Mononuclear cell (primary cell): ENCODE results near the gene XXYLT1. TPM values are rescaled to one million over a fixed set of nuclear protein-coding genes. Genes with fewer than 3 reads are reported as not detected.
"Not testable (repeated sequence)": the region's sequence is repeated elsewhere in the genome, so short reads cannot be mapped to it uniquely, and the experiment has no call there.

Experiments
- H3K27me3 ChIP-seq: 2 replicates; pipeline ENCODE4 v1.6.0; 2011; ENCODE audit warnings: low read length, control low read depth; ENCODE audit not compliant: insufficient read depth
- H3K4me1 ChIP-seq: 2 replicates; pipeline ENCODE4 v1.5.1; 2011; ENCODE audit warnings: mild to moderate bottlenecking, low read length, control low read depth; ENCODE audit not compliant: insufficient read depth
- H3K4me3 ChIP-seq: 2 replicates; pipeline ENCODE4 v1.5.1; 2011; ENCODE audit warnings: mild to moderate bottlenecking, low read length, moderate library complexity
- H3K9me3 ChIP-seq: 2 replicates; pipeline ENCODE4 v1.5.1; 2011; ENCODE audit warnings: low read depth, mild to moderate bottlenecking, control low read depth, low read length
- total RNA-seq: library from RNA; depleted of rRNA; stranded (reverse); fragments of >200 nt; gene quantifications from one replicate; pipeline ENCODE4 v1.2.3, GENCODE V29; 2012

The XXYLT1 gene
- total RNA-seq, 1 donor, result 9.0 TPM

- Histone ChIP-seq H3K4me1 (no peaks in the 10 kb centered on the region), H3K4me3 (no peak overlapping the region), H3K27me3 (no peaks in the 10 kb centered on the region), H3K9me3 (no peaks in the 10 kb centered on the region)
Observed at GRCh38 chr3:195116407-195117185, 154.4 kb downstream of the XXYLT1 start.

DNA sequence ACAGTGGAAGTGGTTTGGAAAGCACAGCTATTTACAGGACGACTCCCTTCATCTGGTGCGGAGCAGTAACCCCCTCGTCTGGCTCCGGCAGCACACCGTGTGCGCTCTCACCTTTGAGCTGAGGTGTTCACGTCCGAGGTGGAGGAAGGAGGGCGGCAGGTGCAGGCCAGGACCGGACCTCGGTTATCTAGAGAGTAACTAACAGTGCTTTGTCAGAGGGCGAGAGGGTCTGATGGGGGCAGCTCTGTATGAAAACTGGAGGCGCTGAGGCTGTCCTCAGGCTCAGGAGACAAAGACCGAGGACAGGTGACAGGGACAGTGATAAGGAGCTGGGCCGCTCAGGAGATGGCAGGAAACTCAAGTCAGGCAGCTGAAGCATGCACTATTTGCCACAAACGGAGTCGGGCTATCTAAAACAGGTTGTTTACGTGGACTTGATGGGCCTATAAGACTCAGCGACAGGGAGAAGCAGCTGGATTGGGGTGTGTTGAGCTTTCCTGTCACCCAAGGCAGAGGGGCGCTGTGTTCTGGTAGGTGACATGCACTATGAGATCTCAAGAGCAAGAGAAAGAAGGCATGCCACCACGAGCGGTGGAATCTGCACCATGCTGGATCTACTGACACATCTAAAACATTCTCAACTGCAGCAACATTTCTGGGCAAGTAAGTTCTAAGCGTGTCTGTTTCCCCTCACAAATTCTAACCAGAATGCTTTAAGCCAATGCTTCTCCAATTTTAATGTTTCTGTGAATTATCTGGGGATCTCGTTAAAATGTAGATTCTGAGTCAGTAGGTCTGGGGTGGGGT is 155.2 kb downstream of the XXYLT1 start:
- H3K9me3 ChIP-seq, result no peaks in the 10 kb centered on the region
- no peaks in the 10 kb centered on the region for H3K27me3 ChIP-seq
- no peak overlapping the region for H3K4me3 ChIP-seq
- peaks cover 5% of the 10 kb centered on the region for H3K4me1 ChIP-seq

DNA sequence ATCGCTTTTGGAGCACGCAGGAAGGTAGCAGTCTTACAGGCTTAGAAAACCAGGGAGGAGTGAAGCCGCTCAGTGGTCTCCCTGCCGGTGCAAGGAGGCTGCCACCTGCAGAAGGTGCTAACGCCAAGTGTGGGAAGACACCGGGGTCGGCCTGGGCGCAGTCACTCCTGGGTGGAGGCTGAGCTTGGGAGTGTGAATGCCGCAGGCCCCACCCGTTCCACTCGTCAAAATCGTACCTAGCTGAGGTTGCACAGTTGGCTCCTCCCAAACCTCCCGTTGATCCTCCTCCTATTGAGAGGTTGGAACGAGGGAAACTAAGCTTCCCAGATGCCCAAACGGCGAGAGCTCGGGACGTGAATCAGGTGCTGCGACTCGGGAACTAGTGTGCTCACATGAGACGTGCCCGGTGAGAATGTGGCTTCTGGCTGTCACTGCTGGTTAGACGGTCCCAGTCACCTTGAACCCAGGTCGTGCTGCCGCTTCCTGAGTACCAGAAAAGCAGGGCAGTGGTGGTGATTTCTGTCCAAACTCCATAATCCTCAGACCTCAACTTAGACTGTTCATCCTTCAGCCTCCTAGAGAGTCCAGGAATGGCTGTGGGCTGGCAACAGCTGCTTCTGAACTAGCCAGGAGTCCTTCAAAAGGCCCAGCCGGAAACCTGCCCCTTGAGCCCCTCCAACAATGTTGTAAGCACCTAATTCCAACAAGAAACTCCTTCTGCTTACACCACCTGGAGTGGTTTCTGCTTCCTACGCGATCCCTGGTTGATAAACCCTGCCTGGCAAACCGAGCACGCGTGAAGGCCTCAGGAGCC is 156.0 kb downstream of the XXYLT1 start:
- Histone ChIP-seq H3K4me1 (peaks cover 7% of the 10 kb centered on the region), H3K4me3 (no peak overlapping the region), H3K27me3 (no peaks in the 10 kb centered on the region), H3K9me3 (no peaks in the 10 kb centered on the region)

DNA sequence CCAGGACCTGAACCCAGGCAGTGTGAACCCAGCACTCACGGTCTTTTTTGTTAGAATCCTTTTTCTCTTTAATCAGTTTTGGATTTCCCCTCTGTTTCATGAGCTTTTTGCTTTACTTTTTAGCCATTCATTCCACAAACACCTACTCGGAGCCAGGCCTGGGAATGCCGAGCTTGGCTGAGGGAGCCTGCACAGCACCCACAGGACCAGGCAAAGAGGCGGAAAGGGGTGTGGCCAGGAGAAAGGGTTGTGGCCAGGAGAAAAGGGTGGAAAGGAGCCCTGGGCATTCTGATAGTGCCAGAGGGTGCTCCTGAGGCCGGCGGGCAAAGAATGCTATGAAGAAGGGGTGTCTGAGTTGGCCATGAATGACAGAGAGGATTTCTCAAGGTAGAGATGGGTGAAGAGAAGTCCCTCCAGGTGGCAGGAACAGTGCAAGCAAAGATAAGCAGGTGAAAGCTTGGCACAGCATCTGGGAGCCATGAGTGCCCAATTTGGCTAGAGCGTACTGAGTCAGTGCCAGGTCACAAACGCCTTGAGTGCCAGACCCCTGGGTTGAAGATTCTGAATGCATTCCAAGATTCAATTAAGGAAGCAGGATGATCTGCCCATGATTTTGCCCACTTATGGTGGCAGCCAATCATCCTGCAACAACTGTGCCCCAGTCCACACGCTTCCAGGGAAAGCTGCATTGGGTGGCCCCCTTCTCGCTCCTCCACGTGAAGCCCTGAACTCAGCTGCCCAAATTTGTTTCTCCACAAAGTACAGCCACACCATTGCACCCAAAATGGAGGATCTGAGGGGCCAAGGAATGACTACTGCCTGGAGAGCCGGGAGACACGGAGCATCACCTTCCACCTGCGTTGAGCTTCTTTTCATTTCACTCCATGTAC is 157.2 kb downstream of the XXYLT1 start:
- Histone ChIP-seq H3K9me3 (no peaks in the 10 kb centered on the region), H3K27me3 (no peaks in the 10 kb centered on the region), H3K4me1 (peaks cover 7% of the 10 kb centered on the region), H3K4me3 (no peak overlapping the region)

- Histone ChIP-seq H3K9me3 (no peaks in the 10 kb centered on the region), H3K27me3 (no peaks in the 10 kb centered on the region), H3K4me3 (no peak overlapping the region), H3K4me1 (peaks cover 7% of the 10 kb centered on the region)
Observed at GRCh38 chr3:195113048-195113447, 157.9 kb downstream of the XXYLT1 start.

DNA sequence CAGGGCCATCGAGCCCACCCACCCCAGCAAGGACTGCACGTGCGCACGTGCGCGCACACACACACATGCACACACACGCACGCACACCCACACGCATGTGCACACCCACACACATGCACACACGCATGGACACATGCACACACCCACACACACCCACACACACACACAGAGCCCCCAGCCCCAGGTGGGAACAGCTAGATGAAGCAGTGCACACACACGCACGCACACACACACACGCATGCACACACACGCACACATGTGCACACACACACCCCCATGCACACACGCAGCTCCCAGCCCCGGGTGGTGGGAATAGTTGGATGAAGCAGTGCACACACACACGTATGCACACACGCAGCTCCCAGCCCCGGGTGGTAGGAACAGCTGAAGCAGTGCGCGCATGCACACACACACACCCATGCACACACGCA is 158.6 kb downstream of the XXYLT1 start:
- Histone ChIP-seq H3K9me3 (no peaks in the 10 kb centered on the region), H3K4me3 (no peak overlapping the region), H3K4me1 (peaks cover 11% of the 10 kb centered on the region), H3K27me3 (no peaks in the 10 kb centered on the region)

DNA sequence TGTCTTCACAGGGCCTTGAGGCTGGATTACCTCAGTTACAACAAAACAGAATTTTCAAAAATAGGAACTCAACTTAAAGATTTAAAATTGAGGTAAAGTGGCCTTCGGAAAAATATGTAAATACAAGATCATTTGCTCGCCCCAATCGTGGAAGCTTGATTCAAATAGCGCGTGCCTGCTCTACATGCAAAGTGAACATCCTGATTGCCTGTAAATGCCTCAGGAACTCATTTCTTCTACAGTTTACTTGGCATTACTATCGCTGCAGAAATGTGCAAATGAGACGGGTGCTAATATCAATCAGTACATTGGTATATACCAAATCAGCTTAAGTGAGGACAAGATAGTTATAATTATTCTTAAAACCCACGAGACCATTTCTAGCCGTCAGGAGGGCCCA is 159.2 kb downstream of the XXYLT1 start:
- no peaks in the 10 kb centered on the region for H3K27me3 ChIP-seq
- no peaks in the 10 kb centered on the region for H3K9me3 ChIP-seq
- H3K4me1 ChIP-seq, result peaks cover 15% of the 10 kb centered on the region
- no peak overlapping the region for H3K4me3 ChIP-seq

- H3K9me3 ChIP-seq, result no peaks in the 10 kb centered on the region
- H3K4me3 ChIP-seq, result no peak overlapping the region
- H3K27me3 ChIP-seq, result no peaks in the 10 kb centered on the region
- H3K4me1 ChIP-seq, result peaks cover 19% of the 10 kb centered on the region
Observed at GRCh38 chr3:195111319-195111705, 159.6 kb downstream of the XXYLT1 start.

DNA sequence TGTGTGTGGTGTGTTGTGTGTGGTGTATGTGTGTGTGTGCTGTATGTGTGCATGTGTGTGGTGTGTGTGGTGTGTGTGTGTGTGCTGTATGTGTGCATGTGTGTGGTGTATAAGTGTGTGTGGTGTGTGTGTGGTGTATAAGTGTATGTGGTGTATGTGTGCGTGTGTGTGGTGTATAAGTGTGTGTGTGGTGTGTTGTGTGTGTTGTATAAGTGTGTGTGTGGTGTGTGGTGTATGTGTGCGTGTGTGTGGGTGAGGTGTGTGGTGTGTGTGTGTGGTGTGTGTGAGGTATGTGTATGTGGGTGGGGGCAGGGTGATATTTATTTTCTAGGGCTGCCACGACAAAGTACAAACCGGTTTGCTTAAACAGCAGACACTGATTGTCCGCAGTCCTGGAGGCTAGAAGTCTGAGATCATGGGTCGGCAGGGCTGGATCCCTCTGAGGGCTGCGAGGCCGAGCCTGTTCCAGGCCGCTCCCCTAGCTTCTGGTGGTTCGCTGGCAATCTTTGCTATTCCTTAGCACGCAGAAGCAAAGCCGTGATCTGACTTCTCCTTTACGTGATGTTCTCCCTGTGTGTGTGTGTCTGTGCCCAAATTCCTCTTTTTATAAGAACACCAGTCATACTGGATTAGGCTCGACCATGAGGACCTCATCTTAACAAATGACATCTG is 160.2 kb downstream of the XXYLT1 start:
- H3K4me1 ChIP-seq, result peaks cover 25% of the 10 kb centered on the region
- no peaks in the 10 kb centered on the region for H3K9me3 ChIP-seq
- H3K4me3 ChIP-seq, result no peak overlapping the region
- H3K27me3 ChIP-seq, result no peaks in the 10 kb centered on the region

GRCh38 chr3:195109098-195109657 is 161.8 kb downstream of the XXYLT1 start:
- H3K9me3 ChIP-seq, result no peaks in the 10 kb centered on the region
- peaks cover 38% of the 10 kb centered on the region for H3K4me1 ChIP-seq
- no peak overlapping the region for H3K4me3 ChIP-seq
- no peaks in the 10 kb centered on the region for H3K27me3 ChIP-seq

- no peak overlapping the region for H3K4me3 ChIP-seq
- H3K27me3 ChIP-seq, result no peaks in the 10 kb centered on the region
- peaks cover 54% of the 10 kb centered on the region for H3K4me1 ChIP-seq
- no peaks in the 10 kb centered on the region for H3K9me3 ChIP-seq
Observed at GRCh38 chr3:195107593-195107992, 163.4 kb downstream of the XXYLT1 start.

GRCh38 chr3:195107031-195107430 is 163.9 kb downstream of the XXYLT1 start:
- not testable (repeated sequence) for H3K27me3 ChIP-seq, H3K4me3 ChIP-seq, H3K9me3 ChIP-seq
- peaks cover 60% of the 10 kb centered on the region for H3K4me1 ChIP-seq

- H3K27me3 ChIP-seq, result no peaks in the 10 kb centered on the region
- H3K9me3 ChIP-seq, result no peaks in the 10 kb centered on the region
- H3K4me1 ChIP-seq, result peaks cover 63% of the 10 kb centered on the region
- no peak overlapping the region for H3K4me3 ChIP-seq
Observed at GRCh38 chr3:195106418-195106906, 164.5 kb downstream of the XXYLT1 start.
